ENCODE data around the gene ADCY9. TPM values are rescaled to one million over a fixed set of nuclear protein-coding genes. Genes with fewer than 3 reads are reported as not detected.

The ADCY9 gene
- total RNA-seq, 1 experiment from 2014 or later, result 4.7 TPM

DNA sequence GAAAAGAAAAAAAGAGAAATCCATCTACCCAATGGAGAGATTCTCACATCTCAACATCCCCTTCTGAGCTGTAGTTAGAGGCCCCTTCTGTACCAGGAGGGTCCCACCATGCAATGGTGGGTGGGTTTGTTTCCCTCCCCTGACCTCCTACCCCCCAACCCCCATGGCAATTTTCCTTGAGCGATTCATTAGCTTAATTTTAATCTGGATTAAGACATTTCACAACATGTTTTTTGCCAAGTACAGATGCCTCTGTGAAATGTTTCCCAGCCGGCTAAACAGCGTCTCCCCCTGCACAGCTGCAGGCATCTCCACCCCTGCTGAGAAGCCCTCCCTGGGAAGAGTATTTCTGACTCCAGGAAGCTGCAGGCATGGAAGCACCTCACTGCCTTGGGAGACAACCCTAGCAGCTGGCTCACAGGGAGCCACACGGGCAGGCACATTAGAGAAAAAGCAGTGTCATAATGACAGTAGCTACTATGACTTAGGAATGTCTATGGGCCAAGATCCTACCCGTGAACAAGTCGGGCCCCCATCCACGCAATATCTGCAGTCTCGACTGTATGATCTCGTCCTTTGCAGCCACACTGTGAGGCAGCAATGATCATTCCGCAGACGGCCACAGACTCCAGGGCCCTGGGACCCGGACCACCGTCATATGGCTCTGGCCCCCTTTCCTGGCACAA, 117.3 kb downstream of the ADCY9 start:
- H3K36me3 Mint-ChIP-seq (ENCODE audit: insufficient read depth in 1 of 3, low read depth in 3 of 3), result no peaks in the 10 kb centered on the region
- Histone ChIP-seq H3K27me3 (ENCODE audit: insufficient read depth, low read length) (no peaks in the 10 kb centered on the region), H3K9ac (ENCODE audit: extremely low read depth, insufficient read length, low read length) (no peak overlapping the region), H3K56ac (ENCODE audit: insufficient read length, low read depth, low read length) (no peak overlapping the region), H4K5ac (ENCODE audit: insufficient read length, low read depth, low read length) (no peak overlapping the region), H2BK120ac (ENCODE audit: low read depth, low read length, poor library complexity, severe bottlenecking) (no peak overlapping the region), H2BK20ac (ENCODE audit: low read depth, low read length, poor library complexity, severe bottlenecking) (no peak overlapping the region), H2BK15ac (ENCODE audit: low read depth, low read length) (no peak overlapping the region), H4K8ac (replicated peaks; ENCODE audit: insufficient read length, low read depth, low read length) (no peak overlapping the region), H2AFZ (ENCODE audit: low read length) (no peak overlapping the region), H3K79me1 (ENCODE audit: insufficient read depth, low read depth, low read length, poor library complexity, severe bottlenecking) (no peaks in the 10 kb centered on the region), H3K4me1 (ENCODE audit: insufficient read depth, low read length) (peaks cover 5% of the 10 kb centered on the region; the same call in 1 of the 2 replicates), H3K27ac (ENCODE audit: insufficient read length, low read depth, low read length) (no peak overlapping the region), H3K23me2 (ENCODE audit: insufficient read length, low read depth, low read length, poor library complexity, severe bottlenecking) (no peaks in the 10 kb centered on the region), H4K20me1 (ENCODE audit: control insufficient read depth, insufficient read depth, insufficient read length) (peaks cover 3% of the 10 kb centered on the region), H3K23ac (ENCODE audit: insufficient read length, low read depth, low read length) (no peak overlapping the region), H3K14ac (ENCODE audit: insufficient read depth, low read length) (no peak overlapping the region), H4K91ac (ENCODE audit: insufficient read length, low read depth, low read length) (no peak overlapping the region), H3K9me3 (ENCODE audit: control insufficient read depth, low read depth, low read length) (no peaks in the 10 kb centered on the region), H3K4me2 (ENCODE audit: insufficient read depth, insufficient read length, low read length) (no peak overlapping the region), H2BK12ac (ENCODE audit: insufficient read length, low read depth, low read length) (no peak overlapping the region), H3T11ph (ENCODE audit: low read length) (no peak overlapping the region), H2BK5ac (ENCODE audit: insufficient read length, low read length) (no peak overlapping the region), H3K79me2 (ENCODE audit: insufficient read depth, low read length) (no peaks in the 10 kb centered on the region), H3K4ac (ENCODE audit: low read depth, low read length) (no peak overlapping the region), H2AK5ac (ENCODE audit: insufficient read length, low read length) (no peak overlapping the region), H3K18ac (ENCODE audit: insufficient read length, low read depth, low read length) (no peak overlapping the region)
- no peak for DNase-seq
- H3K4me1 Mint-ChIP-seq, result peaks cover 19 to 25% of the 10 kb centered on the region in 2 experiments
- peak overlapping the region; percentile 49 to 83 (median 58); a peak in 5 of 7 replicates for H3K27ac Mint-ChIP-seq
- TF ChIP-seq CTCF (conservative IDR thresholded peaks at IDR 0.05), result no peak
- H3K27me3 Mint-ChIP-seq (ENCODE audit: low read depth), result no peaks in the 10 kb centered on the region
- no peak overlapping the region for H3K4me3 Mint-ChIP-seq
- no peaks in the 10 kb centered on the region for H3K9me3 Mint-ChIP-seq
- no CpG with 5 or more reads among the region's 13 CpGs for WGBS (ENCODE audit: extremely low coverage, insufficient read length, low lambda C conversion rate)

All from H9 (cell line).